Activated CD4-positive, alpha-beta T cell treated with anti-CD3 and anti-CD28 coated beads for 24 hours (primary cell): ENCODE measurements around the gene SPEM2.
"Not testable (repeated sequence)": the region's sequence is repeated elsewhere in the genome, so short reads cannot be mapped to it uniquely, and the experiment has no call there.

Source experiments
- DNase-seq, 2 donors: peaks; one replicate each; pipeline ENCODE4 v3.0.0-alpha.2; 2020; ENCODE audit warnings: low read depth in 2 of 2

Gene SPEM2

GRCh38 chr17:7442142-7442541, 16.7 kb downstream of the SPEM2 start:
- DNase-seq = no peak

DNA sequence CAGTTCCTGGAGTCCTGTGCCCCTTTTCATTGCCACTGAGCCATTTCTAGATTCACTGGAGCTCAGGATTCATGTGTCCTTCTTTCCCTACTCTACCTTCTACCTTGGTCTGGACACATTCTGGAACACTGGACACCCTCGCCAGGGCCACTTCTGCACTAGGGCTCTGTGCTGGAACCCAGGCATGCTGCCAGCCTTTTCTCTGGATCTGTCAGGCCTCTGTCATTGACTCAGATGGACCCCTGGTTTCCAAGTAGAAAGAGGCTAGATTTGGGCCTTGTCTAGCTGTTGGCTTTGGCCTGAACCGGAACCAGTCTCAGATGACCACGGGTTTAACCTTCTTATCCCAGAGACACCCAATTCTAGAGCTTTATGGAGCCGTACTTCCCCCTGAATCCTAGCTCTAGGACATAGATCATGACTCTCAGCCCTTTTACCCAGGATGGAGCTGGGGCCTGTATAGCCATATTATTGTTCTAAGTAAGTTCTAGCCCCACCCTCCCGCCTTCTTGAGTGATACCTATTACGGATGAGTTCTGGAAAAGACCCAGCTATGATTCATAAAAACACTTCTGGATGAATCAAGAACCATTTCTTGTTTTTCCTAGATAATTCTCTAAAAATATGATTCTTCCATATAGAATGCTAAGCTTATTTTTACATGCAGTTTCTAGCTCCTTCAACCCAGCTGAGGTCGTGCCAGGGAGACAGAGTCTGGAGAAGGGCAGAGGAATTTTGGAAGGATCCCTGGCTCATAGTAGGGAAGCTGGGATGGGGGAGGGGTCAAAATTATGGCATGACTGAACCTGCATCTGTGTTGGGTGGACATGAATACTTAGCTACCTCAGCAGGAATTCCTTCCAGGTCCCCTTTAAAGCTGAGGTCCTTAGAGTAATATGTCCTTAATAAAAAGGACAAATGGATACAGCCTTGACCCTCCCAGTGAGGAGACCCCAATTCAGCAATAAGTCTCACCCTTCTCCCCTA, 18.4 kb downstream of the SPEM2 start:
- no peak for DNase-seq

DNA sequence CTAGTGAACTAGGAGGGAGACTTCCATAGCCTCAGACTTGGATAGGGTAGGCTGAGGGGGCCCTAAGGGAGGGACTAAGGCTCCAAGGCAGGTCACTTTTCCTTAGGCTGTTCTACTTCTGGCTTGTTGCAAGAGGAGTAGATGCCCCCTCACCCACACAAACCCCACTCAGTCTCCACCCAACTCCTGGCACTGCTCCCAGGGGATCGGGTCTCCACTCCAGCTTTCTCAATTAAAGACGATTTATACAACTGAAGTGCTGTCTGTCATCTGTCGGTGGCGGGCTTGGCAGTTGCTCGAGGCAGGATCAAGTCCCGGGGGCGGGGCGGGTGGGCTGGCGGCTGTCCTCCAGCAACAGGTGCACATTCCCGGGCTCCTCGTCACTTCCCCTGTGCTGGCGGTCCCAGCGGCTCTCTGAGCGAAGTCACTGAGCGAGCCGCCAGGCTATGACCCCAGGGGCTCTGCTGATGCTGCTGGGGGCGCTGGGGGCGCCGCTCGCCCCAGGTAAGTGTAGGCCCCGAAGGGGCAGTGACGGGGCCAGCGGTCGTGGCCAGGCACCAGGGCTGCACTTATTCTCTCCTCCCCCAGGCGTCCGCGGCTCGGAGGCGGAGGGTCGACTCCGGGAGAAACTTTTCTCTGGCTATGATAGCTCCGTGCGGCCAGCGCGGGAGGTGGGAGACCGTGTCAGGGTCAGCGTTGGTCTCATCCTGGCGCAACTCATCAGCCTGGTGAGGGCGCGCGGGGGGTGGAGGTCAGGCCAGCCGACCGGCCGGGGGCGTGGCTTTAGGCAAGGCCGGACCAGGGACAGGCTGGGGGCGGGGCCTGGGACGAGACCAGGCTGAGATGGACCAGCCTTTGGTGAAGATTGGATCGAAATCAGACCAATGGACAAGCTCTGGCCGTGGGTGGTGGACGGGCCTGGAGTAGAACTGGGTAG, 19.5 kb downstream of the SPEM2 start, which contains the start of gene CHRNB1:
TSS of gene CHRNB1 (plus strand) at position 380 of the 937 bp plus-strand sequence. CDS start at position 447, 67 bp downstream.
- DNase-seq = no peak

DNA sequence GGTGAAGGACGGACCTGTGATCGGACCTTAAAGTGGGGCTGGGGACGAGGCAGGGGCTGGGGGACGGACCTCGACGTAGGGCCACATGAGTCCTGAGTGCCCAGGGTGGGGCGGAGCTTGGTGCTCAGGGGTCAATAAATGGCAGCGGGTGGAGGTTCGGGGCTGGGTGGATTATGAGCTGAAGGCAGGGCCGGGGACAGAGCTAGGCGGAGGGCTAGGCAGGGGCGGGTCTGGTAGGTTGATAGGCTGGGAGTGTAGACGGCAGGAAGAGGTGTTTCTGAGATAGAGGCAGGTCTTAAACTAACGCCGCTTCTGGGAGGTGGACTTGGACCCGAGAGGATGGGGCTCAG, 20.2 kb downstream of the SPEM2 start:
- DNase-seq = no peak

- no peak for DNase-seq
These were observed 23.0 kb downstream of the SPEM2 start for GRCh38 chr17:7448461-7448860.

DNA sequence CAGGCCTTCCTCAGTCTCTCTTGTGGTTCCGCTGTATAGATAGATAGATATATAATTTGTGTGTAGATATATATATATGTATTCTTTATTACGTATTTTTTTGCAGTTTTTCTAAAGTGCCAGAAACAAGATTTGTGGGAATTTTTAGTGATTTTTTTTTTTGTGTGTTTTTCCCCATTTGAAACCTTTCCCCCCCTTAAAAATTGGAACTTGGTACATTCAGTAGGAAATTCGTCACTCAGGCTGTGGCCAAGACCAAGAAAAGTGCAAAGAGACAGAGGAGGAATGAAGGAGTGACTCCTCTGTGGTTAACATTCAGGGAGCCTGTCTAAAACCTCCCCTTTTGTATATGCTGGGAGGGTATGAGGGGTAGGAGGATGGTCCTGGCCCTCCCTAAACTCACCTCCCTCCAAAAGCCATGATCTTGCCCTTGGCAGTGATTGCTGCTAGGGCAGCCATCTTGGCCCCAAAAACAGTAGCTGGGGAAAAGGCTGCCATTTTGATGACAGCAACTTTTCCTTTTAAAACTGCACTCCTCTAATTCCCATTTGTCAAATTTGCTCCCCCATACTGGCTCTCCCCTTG, 34.6 kb downstream of the SPEM2 start:
- DNase-seq = no peak

DNA sequence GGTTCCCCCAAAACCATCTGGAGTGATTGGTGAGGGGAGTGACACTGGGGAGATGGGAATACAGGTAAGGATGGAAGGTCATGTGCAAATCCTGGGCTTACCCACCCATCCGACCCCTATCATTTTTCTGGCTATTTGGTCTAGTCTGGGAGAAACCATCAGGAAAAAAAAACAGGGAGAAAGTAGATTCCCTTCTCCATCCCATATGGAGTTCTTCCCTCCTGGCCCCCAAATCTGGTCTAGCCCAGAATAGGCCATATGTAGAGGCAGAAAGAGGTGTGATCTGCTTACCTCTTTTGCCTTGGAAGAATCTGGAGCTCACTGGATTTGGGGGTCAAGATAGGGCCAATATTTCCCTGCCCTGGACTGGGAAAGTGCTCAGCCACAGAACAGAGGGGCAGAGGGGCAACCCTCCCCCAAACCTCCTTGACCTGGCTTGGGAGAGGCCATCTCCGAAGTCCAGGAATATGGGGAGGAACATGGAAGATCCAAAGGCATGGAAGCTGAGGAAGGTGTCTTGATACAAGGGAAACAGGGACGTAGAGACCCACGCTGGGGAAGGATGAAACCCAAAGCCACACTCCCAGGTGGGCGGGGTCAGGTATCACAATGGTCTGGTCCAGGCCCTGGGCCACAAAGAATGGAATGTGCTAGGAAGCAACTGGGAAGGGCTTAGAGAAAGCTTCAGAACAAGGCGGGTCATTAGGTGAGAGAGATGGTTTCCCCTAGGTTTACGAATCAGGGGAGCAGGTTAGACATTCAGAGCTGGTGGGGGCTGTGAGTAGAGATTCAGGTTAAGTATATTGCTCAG, 35.6 kb downstream of the SPEM2 start:
- DNase-seq = no peak

DNA sequence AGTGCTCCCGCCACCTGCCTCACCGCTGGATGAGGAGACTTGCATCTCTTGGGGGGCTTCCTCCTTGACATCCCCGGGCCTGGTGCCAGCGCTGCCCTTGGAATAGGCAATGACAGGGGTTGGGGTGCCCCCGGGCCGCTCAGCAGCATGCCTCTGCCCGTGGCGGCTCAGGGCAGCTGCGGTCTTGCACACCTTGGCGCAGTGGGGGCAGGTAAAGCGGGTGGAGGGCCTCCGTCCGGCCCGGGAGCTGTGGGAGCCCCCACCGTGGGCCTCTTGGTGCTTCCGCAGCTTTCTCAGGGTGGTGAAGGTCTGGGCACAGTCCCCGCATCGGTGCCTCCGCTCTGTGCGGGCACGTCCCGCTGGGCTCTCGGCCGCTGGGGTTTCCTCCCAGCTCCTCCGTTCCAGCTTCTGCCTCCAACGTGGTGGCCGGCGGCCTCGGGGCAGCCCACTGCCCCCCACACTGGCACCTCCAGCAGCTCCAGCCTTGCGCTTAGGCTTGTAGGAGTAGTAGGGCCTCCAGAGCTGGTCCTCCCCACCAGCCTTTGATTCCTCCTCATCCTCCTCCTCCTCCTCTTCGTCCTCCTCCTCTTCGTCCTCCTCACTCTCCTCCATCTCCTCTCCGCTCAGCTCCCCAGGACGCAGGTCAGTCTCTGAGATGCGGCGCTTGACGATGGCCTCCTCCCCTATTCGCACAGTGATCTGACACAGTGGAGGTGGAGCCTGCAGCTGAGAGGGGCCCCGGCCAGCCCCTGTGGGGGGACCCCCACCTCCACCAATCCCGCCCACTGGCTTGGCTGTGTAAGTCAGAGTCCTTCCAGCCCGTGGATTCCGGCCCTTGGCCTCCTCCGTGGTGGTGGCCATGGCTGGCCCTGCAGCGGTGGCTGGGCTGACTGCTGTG, 37.3 kb downstream of the SPEM2 start:
- no peak for DNase-seq

GRCh38 chr17:7463372-7463846, 38.0 kb downstream of the SPEM2 start:
- no peak for DNase-seq

GRCh38 chr17:7464081-7464480, 38.7 kb downstream of the SPEM2 start:
- no peak for DNase-seq

DNA sequence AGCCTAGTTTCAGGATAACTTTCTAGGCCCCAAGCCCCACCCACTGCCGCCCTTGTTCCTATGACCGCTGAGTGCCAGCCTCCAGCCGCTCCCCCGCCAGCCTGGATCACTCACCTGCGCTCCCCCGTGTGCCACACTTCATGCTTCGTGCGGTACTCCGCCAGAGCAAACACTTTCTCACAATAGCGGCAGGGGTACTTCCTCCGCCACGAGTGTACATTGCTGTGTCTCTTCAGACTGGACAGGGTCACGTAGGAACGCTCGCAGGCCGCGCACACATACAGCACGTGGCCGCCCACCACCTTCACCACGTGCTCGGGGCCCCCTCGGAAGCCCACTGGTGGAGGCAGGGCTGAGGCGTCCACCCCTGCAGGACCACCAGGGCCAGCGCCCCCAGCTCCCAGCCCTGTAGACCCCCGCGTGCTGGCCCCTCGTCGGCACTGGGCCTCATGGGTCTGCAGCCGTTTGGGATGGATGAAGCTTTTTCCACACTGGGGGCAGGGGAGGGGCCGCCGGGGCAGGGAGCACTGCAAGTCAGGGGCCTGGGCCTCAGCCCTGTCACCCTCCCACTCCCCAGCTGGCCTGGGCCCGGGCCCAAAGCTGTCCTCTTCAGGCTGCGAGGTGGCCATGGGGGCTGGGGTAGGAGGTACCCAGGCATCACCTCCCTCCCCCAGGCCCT, 40.3 kb downstream of the SPEM2 start:
- DNase-seq = no peak

GRCh38 chr17:7466318-7466638, 40.9 kb downstream of the SPEM2 start:
- no peak for DNase-seq

- no peak for DNase-seq
These were observed 41.4 kb downstream of the SPEM2 start for GRCh38 chr17:7466639-7467341.

- DNase-seq = no peak
These were observed 42.1 kb downstream of the SPEM2 start for GRCh38 chr17:7467498-7467897.

- DNase-seq = no peak
These were observed 42.9 kb downstream of the SPEM2 start for GRCh38 chr17:7468290-7468689.

DNA sequence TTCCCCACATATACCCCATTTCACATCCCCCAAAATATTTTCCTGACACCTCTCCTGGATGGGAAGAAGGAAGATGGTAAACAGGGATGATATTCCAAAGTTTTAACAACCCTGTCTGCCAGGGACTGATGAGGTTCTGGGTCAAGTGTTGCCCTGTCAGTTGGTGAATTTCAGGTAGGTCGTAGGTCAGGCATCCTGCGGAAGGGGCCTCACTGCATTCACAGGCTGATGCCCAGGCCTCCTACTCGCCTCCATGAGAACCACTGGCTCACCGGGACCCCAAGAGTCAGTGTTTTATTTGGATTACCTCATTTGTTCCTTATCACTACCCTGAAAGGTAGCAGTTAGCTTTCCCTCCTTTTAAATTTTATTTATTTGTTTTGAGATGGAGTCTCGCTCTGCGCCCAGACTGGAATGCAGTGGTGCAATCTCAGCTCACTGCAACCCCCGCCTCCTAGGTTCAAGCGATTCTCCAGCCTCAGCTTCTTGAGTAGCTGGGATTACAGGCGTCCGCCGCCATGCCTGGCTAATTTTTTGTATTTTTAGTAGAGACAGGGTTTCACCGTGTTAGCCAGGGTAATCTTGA, 43.5 kb downstream of the SPEM2 start:
- no peak for DNase-seq

- not testable (repeated sequence) for DNase-seq
These were observed 44.4 kb downstream of the SPEM2 start for GRCh38 chr17:7469843-7470242.

DNA sequence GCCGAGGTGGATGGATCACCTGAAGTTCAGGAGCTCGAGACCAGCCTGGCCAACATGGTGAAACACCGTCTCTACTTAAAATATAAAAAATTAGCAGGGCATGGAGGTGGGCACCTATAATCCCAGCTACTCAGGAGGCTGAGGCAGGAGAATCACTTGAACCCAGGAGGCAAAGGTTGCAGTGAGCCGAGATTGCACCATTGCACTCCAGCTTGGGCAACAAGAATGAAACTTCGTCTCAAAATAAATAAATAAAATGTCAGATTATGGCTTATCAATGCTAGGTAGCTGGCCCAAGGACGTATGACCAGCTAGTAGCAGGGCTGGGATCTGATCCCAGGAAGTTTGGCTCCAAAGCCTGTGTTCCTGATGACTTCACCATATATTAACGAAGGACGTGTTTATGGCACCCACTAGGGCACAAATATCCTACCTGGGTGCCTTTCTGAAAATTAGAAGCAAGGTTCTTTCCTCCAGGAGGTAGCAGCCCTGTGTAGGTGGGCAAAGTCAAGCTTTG, 45.1 kb downstream of the SPEM2 start:
- DNase-seq = not testable (repeated sequence)
